OCI-LY7 (cell line): ENCODE measurements around the gene SMOC1. TPM values are rescaled to one million over a fixed set of nuclear protein-coding genes. Genes with fewer than 3 reads are reported as not detected.

Experiments used
- BruUV-seq: library from RNA; stranded (reverse); fragments of 400-500 nt; replicated peaks from 2 replicates; lab custom pipeline; 2021; lab: Mats Ljungman, UMichigan
- CTCF ChIA-PET: fragments of 300-600 bp; sonication (Branson Sonifier 250); formaldehyde crosslinking; loops from one replicate; lab custom pipeline; 2022; ENCODE audit warnings: antibody characterized with exemption; ENCODE audit not compliant: unreplicated experiment; lab: Charles Lee
- POLR2A ChIA-PET: fragments of 300-600 bp; sonication (Branson Sonifier 250); formaldehyde crosslinking; loops from one replicate; lab custom pipeline; 2022; ENCODE audit warnings: antibody characterized with exemption; lab: Charles Lee
- DNase-seq: peaks from one replicate; pipeline ENCODE4 v3.0.0-alpha.2; 2015; ENCODE audit warnings: low spot score
- H2AFZ ChIP-seq: fragments of 200-600 bp; sonication (generic), shearing (Covaris generic); 2 replicates; pipeline ENCODE4 v1.6.1; 2014; ENCODE audit warnings: mild to moderate bottlenecking, antibody characterized with exemption, low read length, moderate library complexity
- H3K27ac ChIP-seq: fragments of 200-600 bp; sonication (generic); 2 replicates; pipeline ENCODE4 v1.5.1; 2014; ENCODE audit warnings: mixed run types, low read depth, mild to moderate bottlenecking, moderate library complexity, low read length, inconsistent platforms; ENCODE audit not compliant: poor library complexity, severe bottlenecking
- H3K36me3 ChIP-seq: fragments of 200-600 bp; sonication (generic); 2 replicates; pipeline ENCODE4 v1.6.1; 2014; ENCODE audit warnings: mild to moderate bottlenecking, antibody characterized with exemption, low read length, moderate library complexity, mixed read lengths; ENCODE audit not compliant: insufficient read depth
- H3K4me1 ChIP-seq: fragments of 200-600 bp; sonication (generic); 2 replicates; pipeline ENCODE4 v1.5.1; 2014; ENCODE audit warnings: mild to moderate bottlenecking, low read length; ENCODE audit not compliant: insufficient read depth, poor library complexity, severe bottlenecking
- H3K4me2 ChIP-seq: fragments of 200-600 bp; sonication (generic); 2 replicates; pipeline ENCODE4 v1.6.1; 2014; ENCODE audit warnings: mild to moderate bottlenecking, low read length
- H3K4me3 ChIP-seq: fragments of 200-600 bp; sonication (generic); 2 replicates; pipeline ENCODE4 v1.5.1; 2014; ENCODE audit warnings: mild to moderate bottlenecking, low read depth, low read length; ENCODE audit not compliant: poor library complexity, severe bottlenecking
- H3K79me2 ChIP-seq: fragments of 200-600 bp; sonication (generic); 2 replicates; pipeline ENCODE4 v1.6.1; 2016; ENCODE audit warnings: low read depth, mild to moderate bottlenecking, low read length, moderate library complexity, mixed read lengths; ENCODE audit not compliant: insufficient read depth
- H3K9me2 ChIP-seq: fragments of 200-600 bp; sonication (generic); 2 replicates; pipeline ENCODE4 v1.6.1; 2016; ENCODE audit warnings: mild to moderate bottlenecking, low read length, mixed read lengths; ENCODE audit not compliant: insufficient read depth
- H3K9me3 ChIP-seq: fragments of 200-600 bp; sonication (generic); 2 replicates; pipeline ENCODE4 v1.6.1; 2014; ENCODE audit warnings: mild to moderate bottlenecking, mixed run types, low read length, mixed read lengths
- H4K20me1 ChIP-seq: fragments of 200-600 bp; sonication (generic); 2 replicates; pipeline ENCODE4 v1.6.1; 2014; ENCODE audit warnings: mild to moderate bottlenecking, antibody characterized with exemption, low read length, moderate library complexity, mixed read lengths; ENCODE audit not compliant: insufficient read depth
- CTCF ChIP-seq: fragments of 200-600 bp; sonication (generic); conservative IDR thresholded peaks from 2 replicates; pipeline ENCODE4 v1.5.1; 2014; ENCODE audit warnings: mild to moderate bottlenecking, antibody characterized with exemption, low read length, moderate library complexity, mixed read lengths
- EZH2phosphoT487 ChIP-seq: fragments of 200-600 bp; sonication (generic); IDR thresholded peaks from 2 replicates; pipeline ENCODE4 v1.6.1; 2018; ENCODE audit warnings: low read depth, borderline replicate concordance, mild to moderate bottlenecking, mixed run types, antibody characterized with exemption, low read length, moderate library complexity, mixed read lengths
- intact Hi-C: fragments of 100-400 bp; cut with micrococcal nuclease; formaldehyde crosslinking; loops from one replicate; pipeline ENCODE4 v1.10.0; 2022; ENCODE audit not compliant: unreplicated experiment
- total RNA-seq, 2 experiments: library from RNA; depleted of rRNA in 1 of 2; stranded (reverse); fragments of >200 nt in 1 of 2; shearing (Covaris generic) in 1 of 2; gene quantifications; 2 replicates each; pipeline ENCODE4 v1.2.3, GENCODE V29; 2014 to 2022

The SMOC1 gene
- total RNA-seq, 2 experiments from 2014 or later = not detected

DNA sequence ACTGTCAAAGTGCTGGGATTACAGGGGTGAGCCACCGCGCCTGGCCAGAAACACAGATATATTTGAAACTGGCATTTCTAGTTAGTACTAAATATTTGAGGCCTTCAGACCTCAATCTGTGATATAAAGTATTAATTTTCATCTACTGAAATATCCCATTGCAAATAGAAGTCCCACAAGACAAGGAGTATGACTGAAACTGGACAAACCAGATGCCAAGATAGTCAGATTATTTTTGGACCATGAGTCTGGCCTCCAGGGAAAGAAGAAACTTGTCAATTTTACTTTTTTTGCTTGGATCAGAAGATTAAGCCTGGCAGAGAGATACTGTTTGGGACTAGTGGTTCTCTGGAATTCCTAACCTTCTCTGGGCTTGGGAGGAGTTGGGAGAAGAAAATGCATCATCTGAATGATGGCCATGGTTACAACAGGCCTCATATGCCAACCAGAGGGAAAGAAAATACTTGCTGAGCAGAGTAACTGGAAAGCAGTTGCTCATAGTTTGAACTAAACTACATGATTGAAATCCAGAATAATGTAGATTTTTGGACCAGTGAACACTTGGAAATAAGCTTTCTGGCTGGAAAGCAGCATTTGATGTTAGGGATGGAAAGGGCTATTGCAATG lies 2.9 kb upstream of the SMOC1 start:
- intact Hi-C loops = no loop called here

GRCh38 chr14:69876848-69877306 lies 2.3 kb upstream of the SMOC1 start:
- ChIA-PET POLR2A (interaction anchor here (0.7 kb wide), 1 partner anchor 283 kb away, joined by 3 read pairs; no protein-coding TSS in a partner anchor), CTCF (interaction anchor here (0.6 kb wide), 1 partner anchor 51 kb away, joined by 3 read pairs; no protein-coding TSS in a partner anchor)
- no TSS peak for BruUV-seq
- Histone ChIP-seq H3K4me3 (no peak overlapping the region), H3K27ac (no peak overlapping the region), H3K4me2 (no peak overlapping the region), H3K9me2 (no peaks in the 10 kb centered on the region), H3K79me2 (no peaks in the 10 kb centered on the region), H3K4me1 (no peaks in the 10 kb centered on the region), H3K36me3 (no peaks in the 10 kb centered on the region), H4K20me1 (no peaks in the 10 kb centered on the region), H3K9me3 (no peaks in the 10 kb centered on the region), H2AFZ (no peak overlapping the region)
- intact Hi-C loops = no loop called here
- TF ChIP-seq CTCF (no peak), EZH2phosphoT487 (no peak)
- DNase-seq = no peak

More for the DNA sequence above, 2.9 kb upstream of the SMOC1 start:
- BruUV-seq = no TSS peak
- H3K9me3 ChIP-seq = no peaks in the 10 kb centered on the region
- no peak overlapping the region for H3K27ac ChIP-seq
- POLR2A ChIA-PET = no interaction called here
- no peaks in the 10 kb centered on the region for H4K20me1 ChIP-seq
- no peak overlapping the region for H2AFZ ChIP-seq
- no peaks in the 10 kb centered on the region for H3K36me3 ChIP-seq
- TF ChIP-seq EZH2phosphoT487 (no peak), CTCF (no peak)
- no peaks in the 10 kb centered on the region for H3K4me1 ChIP-seq
- H3K9me2 ChIP-seq = no peaks in the 10 kb centered on the region
- CTCF ChIA-PET = no interaction called here
- H3K79me2 ChIP-seq = no peaks in the 10 kb centered on the region
- DNase-seq = no peak
- no peak overlapping the region for H3K4me3 ChIP-seq
- H3K4me2 ChIP-seq = no peak overlapping the region

DNA sequence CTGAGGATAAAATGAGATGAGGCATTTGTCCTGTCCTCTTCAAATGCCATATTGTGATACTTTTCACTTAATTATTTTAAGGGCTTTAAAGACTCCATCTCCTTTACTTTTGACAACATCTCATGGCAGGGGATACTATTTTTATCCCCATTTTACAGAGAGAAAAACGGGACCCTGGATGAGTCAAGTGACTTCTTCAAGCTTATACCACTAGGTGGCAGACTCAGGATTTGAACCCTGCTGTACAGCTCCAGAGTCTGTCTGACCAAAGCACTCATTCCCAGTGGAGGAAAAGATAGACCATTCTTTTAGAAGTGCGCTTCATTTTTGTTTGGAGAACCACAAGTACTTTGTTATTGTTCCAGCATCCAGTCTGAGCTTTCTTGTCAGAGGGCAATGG lies 1.7 kb upstream of the SMOC1 start:
- DNase-seq = peak; percentile 6
- H3K36me3 ChIP-seq = no peaks in the 10 kb centered on the region
- no peaks in the 10 kb centered on the region for H3K79me2 ChIP-seq
- H3K4me2 ChIP-seq = no peak overlapping the region
- no peaks in the 10 kb centered on the region for H3K4me1 ChIP-seq
- no peak overlapping the region for H3K4me3 ChIP-seq
- H3K9me2 ChIP-seq = no peaks in the 10 kb centered on the region
- CTCF ChIA-PET = interaction anchor here (0.6 kb wide), 1 partner anchor 50 kb away, joined by 3 read pairs; no protein-coding TSS in a partner anchor
- POLR2A ChIA-PET = interaction anchor here (0.7 kb wide), 1 partner anchor 282 kb away, joined by 3 read pairs; no protein-coding TSS in a partner anchor
- H2AFZ ChIP-seq = no peak overlapping the region
- no peak overlapping the region for H3K27ac ChIP-seq
- BruUV-seq = no TSS peak
- H4K20me1 ChIP-seq = no peaks in the 10 kb centered on the region
- intact Hi-C loops = no loop called here
- peak; percentile 70 for TF ChIP-seq CTCF
- no peak for TF ChIP-seq EZH2phosphoT487
- H3K9me3 ChIP-seq = no peaks in the 10 kb centered on the region
